ENCODE results near the gene ITPKB. TPM values are rescaled to one million over a fixed set of nuclear protein-coding genes. Genes with fewer than 3 reads are reported as not detected.

Gene ITPKB
- total and polyA plus RNA-seq, 2 of the 13 experiments (the other 11 are each of a cell fraction or from before 2014, with no cell fraction given): not detected

GRCh38 chr1:226646870-226647449, 92.1 kb downstream of the ITPKB start (continued):
- TF ChIP-seq TGIF2 (CRISPR knock-in tag; IDR thresholded peaks at IDR 0.05) (no peak), ZNF550 (CRISPR knock-in tag; IDR thresholded peaks at IDR 0.05; ENCODE audit: borderline replicate concordance) (no peak), ZNF484 (CRISPR knock-in tag; IDR thresholded peaks at IDR 0.05; ENCODE audit: borderline replicate concordance, low read depth) (no peak), ZNF12 (CRISPR knock-in tag; IDR thresholded peaks at IDR 0.05) (no peak), ZSCAN30 (CRISPR knock-in tag; IDR thresholded peaks at IDR 0.05) (no peak), TBL1XR1 (IDR thresholded peaks at IDR 0.05; ENCODE audit: borderline replicate concordance, low read length, partially characterized antibody) (no peak)
- TF ChIP-seq, protein P1, sequence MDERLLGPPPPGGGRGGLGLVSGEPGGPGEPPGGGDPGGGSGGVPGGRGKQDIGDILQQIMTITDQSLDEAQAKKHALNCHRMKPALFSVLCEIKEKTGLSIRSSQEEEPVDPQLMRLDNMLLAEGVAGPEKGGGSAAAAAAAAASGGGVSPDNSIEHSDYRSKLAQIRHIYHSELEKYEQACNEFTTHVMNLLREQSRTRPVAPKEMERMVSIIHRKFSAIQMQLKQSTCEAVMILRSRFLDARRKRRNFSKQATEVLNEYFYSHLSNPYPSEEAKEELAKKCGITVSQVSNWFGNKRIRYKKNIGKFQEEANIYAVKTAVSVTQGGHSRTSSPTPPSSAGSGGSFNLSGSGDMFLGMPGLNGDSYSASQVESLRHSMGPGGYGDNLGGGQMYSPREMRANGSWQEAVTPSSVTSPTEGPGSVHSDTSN (CRISPR knock-in tag; IDR thresholded peaks at IDR 0.05): no peak

GRCh38 chr1:226646026-226646869, 92.8 kb downstream of the ITPKB start:
- no peak for FAIRE-seq
- H3K27me3 ChIP-seq (ENCODE audit: control insufficient read depth in 1 of 2, insufficient read depth in 2 of 2, low read length in 2 of 2): peaks cover 13 to 74% of the 10 kb centered on the region in 2 experiments; a peak in 4 of 5 replicates
- H2AFZ ChIP-seq (ENCODE audit: low read length): no peak overlapping the region
- no peaks in the 10 kb centered on the region for H4K20me1 ChIP-seq (ENCODE audit: insufficient read depth, low read length)
- no peak for TF ChIP-seq ZBTB42 (CRISPR knock-in tag; IDR thresholded peaks at IDR 0.05)
- no peak for TF ChIP-seq ZNF281 (CRISPR knock-in tag; IDR thresholded peaks at IDR 0.05; ENCODE audit: borderline replicate concordance)
- no peak for TF ChIP-seq GABPA (IDR thresholded peaks at IDR 0.05; ENCODE audit: low read depth, low read length)
- TF ChIP-seq GABPA (CRISPR knock-in tag; IDR thresholded peaks at IDR 0.05; ENCODE audit: low read depth): no peak
- TF ChIP-seq, protein P2, sequence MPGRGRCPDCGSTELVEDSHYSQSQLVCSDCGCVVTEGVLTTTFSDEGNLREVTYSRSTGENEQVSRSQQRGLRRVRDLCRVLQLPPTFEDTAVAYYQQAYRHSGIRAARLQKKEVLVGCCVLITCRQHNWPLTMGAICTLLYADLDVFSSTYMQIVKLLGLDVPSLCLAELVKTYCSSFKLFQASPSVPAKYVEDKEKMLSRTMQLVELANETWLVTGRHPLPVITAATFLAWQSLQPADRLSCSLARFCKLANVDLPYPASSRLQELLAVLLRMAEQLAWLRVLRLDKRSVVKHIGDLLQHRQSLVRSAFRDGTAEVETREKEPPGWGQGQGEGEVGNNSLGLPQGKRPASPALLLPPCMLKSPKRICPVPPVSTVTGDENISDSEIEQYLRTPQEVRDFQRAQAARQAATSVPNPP (CRISPR knock-in tag; IDR thresholded peaks at IDR 0.05): no peak
- no peak for TF ChIP-seq MIXL1 (CRISPR knock-in tag; IDR thresholded peaks at IDR 0.05)
- no peak for TF ChIP-seq PCBP1 (IDR thresholded peaks at IDR 0.05; ENCODE audit: borderline replicate concordance, low read depth, low read length)
- TF ChIP-seq JARID2 (CRISPR knock-in tag; IDR thresholded peaks at IDR 0.05; ENCODE audit: insufficient replicate concordance): no peak
- TF ChIP-seq ZKSCAN8 (CRISPR knock-in tag; IDR thresholded peaks at IDR 0.05; ENCODE audit: borderline replicate concordance): no peak
- TF ChIP-seq RFXANK (CRISPR knock-in tag; IDR thresholded peaks at IDR 0.05): no peak
- 26% methylated on average over 7 of the region's 18 CpGs for WGBS (ENCODE audit: low lambda C conversion rate)
- no peaks in the 10 kb centered on the region for H3K4me1 ChIP-seq (ENCODE audit: insufficient read depth, low read length)
- BruUV-seq (replicated peaks): no TSS peak
- H3K9me3 ChIP-seq (ENCODE audit: low read length): no peaks in the 10 kb centered on the region
- intact Hi-C loops (cut with micrococcal nuclease; ENCODE audit: unreplicated experiment): no loop called here
- no peak overlapping the region for H3K4me3 ChIP-seq (replicated peaks in 1 of 3; ENCODE audit: insufficient read depth in 1 of 3, low read depth in 2 of 3, low read length in 3 of 3)
- DNase-seq (ENCODE audit: low spot score): no peak
- ChIA-PET POLR2A (no interaction called here), CTCF (ENCODE audit: low intra/inter-chr PET ratio, low total read pairs) (no interaction called here)
- no peak overlapping the region for H3K9ac ChIP-seq (ENCODE audit: insufficient read depth, low read depth, low read length)
- no peaks in the 10 kb centered on the region for H3K79me2 ChIP-seq (ENCODE audit: insufficient read depth, low read length)
- no peak for ATAC-seq
- H3K4me2 ChIP-seq (ENCODE audit: low read depth, low read length): no peak overlapping the region
- H3K27ac ChIP-seq (ENCODE audit: extremely low read length, insufficient read depth, low read length): no peak overlapping the region
- H3K36me3 ChIP-seq (replicated peaks in 1 of 2; ENCODE audit: control insufficient read depth in 1 of 2, insufficient read depth in 2 of 2, low read length in 2 of 2): no peaks in the 10 kb centered on the region
- in situ Hi-C loops (cut with HindIII; ENCODE audit: extremely low pct_ligation_motif_present, low pct_unique_long_range_greater_than_20kb): no loop called here
